GM18870 (cell line): ENCODE measurements around the gene ACTMAP.

Experiments used
- ATAC-seq: cut with Tn5 transposase; IDR thresholded peaks from one replicate; pipeline ENCODE4 v1.9.1; 2021; ENCODE audit warnings: moderate library complexity; ENCODE audit not compliant: unreplicated experiment

Gene ACTMAP

DNA sequence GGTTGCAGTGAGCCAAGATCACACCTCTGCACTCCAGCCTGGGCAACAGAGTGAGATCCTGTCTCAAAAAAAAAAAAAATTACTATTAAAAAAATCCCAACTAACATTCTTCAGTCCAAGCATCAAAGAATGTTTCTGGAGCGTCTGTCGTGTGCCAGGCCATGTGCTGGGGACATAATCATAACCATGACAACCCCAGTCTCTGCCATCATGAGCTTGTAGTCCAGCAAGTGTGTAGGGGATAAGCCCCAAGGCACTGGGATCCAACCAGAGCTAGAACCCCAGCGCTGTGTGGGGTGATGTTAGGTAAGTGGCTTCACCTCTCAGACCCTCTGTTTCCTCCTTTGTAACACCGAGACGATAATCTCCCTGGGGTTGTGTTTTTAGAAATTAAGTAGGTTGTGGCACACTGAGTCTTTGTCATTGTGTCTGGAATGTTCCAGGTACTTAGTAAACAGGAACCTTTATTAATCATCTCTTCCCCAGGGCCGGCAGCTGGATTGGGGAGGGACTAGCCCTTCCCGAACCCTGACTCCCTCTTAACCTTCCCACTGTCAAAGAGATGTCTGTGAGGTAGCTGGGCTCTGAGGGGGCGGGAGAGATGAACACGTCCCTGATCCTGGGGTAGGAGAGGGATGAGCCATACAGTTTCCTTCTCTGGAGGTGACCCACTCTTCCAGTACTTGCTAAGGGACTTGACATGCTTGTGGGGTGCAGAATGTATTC, 28.2 kb downstream of the ACTMAP start:
- ATAC-seq: no peak

DNA sequence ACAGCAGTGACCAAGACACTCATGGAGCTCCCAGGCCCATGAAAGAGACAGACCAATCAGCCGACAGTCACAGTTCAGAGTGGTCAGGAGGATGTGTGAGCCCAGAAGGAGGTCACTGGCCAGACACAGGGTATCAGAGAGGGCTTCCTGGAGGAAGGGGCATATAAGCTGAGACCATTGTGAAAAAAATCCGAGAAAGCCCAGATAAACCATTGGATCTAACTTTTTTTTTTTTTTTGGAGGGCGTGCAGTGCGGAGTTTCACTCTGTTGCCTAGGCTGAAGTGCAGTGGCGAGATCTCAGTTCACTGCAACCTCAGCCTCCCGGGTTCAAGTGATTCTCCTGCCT, 29.2 kb downstream of the ACTMAP start:
- ATAC-seq: no peak

DNA sequence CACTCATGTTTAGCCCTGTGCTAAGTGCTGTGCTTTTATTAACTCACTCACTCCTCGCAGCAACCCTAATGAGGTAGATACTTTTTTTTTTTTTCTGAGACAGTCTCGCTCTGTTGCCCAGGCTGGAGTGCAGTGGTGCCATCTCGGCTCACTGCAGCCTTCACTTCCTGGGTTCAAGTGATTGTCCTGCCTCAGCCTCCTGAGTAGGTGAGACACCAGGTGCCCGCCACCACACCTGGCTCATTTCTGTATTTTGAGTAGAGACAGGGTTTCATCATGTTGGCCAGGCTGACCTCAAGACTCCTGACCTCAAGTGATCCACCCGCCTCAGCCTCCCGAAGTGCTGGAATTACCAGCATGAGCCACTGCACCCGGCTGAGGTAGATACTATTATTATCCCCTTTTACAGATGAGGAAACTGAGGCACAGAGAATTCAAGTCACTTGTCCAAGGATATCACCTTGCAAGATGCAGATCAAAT, 30.8 kb downstream of the ACTMAP start:
- ATAC-seq: no peak

DNA sequence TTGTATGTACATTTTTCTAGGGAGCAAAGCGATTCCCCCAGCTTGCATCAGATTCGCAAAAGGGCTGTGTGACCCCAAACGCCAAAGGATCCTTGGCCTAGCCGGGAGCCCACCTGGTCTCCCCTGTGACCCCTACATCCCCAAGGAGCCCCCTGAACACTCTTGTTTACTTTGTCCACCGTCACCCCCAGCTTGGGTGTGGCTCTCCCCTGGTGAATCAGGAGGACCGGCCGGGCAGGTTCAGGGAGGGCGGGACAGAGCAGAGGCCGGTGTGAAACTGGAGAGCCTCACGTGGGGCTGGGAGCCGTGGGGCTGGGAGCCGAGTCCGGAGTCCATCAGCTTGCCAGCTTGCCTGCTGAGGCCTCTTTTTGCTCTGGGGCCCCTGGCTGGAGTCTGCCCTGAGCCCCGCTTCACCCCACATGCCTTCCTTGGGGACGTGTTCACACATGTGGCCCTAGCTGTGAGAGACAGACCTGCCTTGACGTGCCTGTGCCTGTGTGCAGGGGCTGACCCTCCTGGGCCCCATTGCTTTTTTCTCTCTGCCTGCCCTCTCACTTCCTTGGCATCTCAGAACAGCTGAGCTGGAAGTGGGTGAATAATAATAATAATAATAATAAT, 31.4 kb downstream of the ACTMAP start:
- ATAC-seq: no peak

DNA sequence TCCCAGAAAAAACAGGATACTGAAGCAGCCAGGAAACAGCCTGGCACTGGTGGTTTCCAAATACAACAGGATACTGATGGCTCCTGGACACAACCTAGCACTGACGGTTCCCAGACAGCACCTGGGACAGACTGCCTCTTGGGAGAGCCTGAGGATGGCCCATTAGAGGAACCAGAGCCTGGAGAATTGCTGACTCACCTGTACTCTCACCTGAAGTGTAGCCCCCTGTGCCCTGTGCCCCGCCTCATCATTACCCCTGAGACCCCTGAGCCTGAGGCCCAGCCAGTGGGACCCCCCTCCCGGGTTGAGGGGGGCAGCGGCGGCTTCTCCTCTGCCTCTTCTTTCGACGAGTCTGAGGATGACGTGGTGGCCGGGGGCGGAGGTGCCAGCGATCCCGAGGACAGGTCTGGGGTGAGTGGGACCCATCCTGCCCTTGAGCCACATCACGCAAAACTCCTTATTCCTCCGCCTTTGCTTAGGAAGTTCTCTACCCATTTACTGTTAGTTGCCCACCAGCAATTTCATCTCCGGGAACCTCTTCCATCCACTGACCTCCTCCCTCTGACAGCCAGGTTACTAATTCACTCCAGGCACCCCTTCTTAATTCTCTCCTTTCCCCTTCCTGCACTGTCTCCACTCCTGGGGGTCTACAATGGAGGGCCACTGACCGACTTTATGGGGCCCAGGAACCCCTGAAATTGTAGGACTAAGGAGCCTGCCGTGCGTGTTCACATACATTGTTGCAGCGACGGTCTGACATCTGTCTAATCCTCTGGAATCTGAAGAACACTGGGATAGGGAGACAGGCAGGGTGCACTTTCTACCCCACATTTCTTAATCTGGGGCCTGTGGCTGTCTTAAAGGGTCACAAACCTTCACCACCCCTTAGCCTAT, 32.1 kb downstream of the ACTMAP start:
- no peak for ATAC-seq

DNA sequence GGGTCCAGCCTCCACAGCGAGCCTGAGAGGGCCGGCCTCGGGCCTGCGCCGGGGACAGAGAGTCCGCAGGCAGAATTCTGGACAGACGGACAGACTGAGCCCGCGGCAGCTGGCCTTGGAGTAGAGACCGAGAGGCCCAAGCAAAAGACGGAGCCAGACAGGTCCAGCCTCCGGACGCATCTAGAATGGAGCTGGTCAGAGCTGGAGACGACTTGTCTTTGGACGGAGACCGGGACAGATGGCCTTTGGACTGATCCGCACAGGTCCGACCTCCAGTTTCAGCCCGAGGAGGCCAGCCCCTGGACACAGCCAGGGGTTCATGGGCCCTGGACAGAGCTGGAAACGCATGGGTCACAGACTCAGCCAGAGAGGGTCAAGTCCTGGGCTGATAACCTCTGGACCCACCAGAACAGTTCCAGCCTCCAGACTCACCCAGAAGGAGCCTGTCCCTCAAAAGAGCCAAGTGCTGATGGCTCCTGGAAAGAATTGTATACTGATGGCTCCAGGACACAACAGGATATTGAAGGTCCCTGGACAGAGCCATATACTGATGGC, 32.9 kb downstream of the ACTMAP start:
- ATAC-seq: no peak

DNA sequence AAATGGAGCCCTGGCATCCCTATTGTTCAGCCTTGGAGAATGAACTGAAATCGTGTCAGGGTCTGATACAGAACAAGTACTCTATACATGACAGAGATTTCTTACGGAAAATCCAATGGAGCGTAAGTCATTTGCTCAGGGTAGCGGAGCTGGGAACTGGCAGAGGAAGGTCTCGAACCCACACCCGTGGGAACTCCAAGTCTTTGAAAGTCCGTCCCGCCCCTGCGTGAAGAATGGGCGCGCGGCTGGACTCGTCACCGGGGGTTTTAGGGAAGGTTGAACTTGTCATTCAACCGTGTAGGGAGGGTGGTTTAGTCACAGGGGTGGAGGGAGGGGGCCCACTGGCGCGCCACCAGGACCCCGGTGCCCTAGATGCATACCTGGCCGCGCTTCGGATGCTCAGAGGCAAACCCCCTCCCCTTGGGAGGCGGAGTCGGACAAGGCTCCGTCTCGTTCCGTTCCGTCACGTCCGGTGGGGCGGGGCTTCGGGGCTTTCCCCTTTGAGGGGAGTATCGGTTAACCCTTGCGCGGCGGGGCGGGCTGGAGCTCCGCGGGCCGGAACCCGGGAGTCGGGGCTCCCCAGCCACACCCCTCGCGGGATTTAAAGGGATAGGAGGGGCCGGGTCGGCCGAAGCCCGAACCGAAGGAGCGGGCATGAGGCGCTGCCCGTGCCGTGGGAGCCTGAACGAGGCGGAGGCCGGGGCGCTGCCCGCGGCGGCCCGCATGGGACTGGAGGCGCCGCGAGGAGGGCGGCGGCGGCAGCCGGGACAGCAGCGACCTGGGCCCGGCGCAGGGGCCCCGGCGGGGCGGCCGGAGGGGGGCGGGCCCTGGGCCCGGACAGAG, 33.6 kb downstream of the ACTMAP start, which contains the start of the genes COQ8B and ITPKC:
Gene COQ8B (minus strand): TSS at position 405 of the 843 bp plus-strand sequence. CDS start 2,254 bp downstream, outside the sequence.
Gene ITPKC (plus strand): TSS at position 631 of the 843 bp plus-strand sequence. CDS start 24 bp downstream, at position 655.
- peak; percentile 68 for ATAC-seq

DNA sequence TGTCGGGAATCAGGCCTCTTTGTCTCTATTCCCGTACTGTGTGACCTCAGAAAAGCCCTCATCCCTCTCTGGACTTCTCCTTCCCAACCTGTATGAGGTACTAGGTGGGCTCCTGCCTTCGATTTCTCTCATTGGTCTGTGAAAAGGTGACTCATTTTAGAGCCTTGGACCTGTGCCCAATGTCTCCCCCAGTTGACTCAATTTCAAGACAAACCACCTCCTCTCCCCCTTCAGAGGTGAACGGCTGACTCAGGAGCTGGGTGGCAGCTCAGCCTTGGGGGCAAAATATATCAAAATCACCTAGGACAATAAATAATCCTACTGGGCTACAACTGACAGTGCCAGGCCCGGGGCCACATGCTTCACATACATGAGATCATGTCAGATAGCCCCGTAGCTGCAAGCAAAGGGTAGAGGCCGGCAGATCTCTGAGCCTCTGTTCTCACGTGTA, 34.2 kb downstream of the ACTMAP start:
- no peak for ATAC-seq

DNA sequence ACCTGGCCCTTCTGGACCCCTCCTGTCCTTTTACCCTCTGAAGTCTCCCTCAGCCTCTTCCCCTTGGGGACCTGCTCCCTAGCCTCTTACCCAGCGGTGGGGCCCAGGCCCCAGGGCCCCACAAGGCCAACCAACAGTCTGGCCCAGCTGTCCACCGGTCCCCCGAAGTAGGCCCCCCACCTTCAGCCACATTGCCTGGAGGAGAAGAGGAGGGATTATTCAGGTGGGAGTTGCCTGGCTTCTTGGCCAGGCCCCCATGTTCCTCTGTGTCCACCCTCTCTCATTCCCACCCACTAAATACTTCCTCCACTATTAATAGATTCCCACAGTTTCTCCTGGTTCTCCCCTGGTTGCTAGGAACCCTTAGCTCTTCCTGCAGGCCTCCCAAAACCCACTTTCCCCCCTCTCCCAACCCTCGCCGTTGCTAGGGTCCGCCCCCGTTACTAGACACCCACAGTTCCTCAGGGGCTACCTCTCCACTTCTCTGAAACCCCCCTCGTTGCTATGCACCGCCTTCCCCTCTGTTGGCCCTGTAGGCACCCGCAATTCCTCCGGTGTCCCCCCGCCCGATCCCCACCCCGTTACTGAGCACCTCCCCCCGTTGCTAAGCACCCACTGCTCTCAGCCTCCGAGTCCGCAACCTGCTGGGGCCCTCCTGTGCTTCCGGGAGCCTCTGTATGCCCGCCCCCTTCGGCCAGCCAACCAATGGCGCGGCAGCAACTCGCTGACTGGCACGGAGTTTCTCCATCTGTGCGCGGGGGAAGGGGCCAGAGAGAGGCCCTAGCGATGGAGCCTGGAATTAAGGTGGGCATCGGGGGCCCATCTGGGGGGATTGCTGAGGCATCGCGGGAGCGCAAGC, 35.6 kb downstream of the ACTMAP start:
- no peak for ATAC-seq

DNA sequence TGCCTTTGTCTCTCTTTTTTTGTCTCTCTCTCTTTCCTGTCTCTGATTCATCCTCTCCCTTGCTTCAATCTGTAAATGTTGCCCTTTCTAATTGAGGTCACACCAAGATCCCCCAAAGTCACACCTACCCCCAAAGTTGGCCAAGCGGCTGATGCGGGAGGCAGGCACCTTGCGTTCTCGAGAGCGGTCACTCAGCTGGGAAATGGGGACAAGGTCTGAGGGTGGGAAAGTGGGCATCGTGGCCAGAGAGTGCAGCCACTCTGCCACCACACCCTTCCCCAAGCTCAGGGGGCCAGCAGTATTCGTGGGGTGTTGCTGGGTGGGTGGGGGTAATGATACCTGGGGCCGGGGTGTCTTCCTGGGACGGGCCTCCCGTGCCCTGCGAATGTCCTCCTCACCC, 36.3 kb downstream of the ACTMAP start:
- no peak for ATAC-seq

DNA sequence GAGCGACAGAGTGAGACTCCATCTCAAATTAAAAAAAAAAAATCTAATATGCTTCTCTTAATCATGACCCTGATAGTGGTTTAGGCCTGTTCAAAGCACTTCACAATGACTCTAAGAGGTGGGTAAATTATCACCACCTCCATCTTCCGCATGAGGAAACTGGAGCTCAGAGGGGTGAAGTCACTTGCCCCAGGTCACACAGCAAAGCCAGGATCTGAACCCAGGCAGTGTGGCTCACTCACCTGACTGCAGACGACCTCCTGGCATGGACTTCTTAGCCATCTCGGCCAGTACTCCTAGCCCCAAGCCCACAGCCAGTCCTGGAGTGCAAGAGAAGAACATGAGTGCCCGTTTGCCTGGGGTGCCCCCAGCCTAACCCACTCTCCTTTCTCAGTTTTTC, 40.5 kb downstream of the ACTMAP start:
- no peak for ATAC-seq

DNA sequence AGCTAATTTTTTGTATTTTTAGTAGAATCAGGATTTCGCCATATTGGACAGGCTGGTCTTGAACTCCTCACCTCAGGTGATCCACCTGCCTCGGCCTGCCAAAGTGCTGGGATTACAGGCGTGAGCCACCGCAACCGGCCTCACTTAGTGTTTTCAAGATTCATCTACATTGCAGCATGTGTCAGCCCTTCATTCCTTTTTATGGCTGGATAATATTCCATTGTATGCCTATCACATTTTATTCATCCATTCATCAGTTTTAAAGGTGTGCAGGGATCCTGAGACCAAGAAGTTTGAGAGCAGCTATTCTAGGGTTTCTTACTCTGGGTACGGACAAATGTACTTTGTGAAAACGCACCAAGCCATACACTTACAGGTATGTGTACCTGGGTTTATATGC, 42.7 kb downstream of the ACTMAP start:
- ATAC-seq: no peak

DNA sequence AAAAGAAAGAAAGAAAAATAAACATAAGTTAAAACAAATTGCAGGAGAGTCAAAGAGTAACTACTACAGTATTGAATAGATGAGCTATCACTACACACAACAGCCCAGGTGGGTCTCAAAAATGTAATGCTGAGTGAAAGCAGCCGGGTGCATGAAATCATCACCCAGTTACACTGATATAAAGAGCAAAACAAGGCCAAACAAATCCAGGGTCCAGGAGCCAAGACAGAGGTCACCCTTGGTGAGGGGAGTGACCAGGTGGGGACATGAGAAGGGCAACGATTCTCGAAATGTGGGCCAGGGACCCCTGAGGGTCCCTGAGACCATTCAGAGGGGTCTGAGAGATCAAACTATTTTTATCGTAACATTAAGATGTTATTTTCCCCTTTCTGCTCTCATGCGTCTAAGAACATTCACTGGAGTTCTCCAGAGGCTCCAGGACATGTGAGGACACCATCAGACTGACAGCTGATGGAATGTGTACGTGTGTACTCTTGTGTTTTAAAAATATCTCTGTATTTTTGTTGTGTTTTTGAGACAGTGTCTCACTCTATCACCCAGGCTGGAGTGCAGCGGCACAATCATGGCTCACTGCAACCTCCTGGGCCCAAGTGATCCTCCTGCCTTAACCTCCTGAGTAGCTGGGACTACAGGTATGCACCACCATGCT, 44.2 kb downstream of the ACTMAP start:
- ATAC-seq: no peak

DNA sequence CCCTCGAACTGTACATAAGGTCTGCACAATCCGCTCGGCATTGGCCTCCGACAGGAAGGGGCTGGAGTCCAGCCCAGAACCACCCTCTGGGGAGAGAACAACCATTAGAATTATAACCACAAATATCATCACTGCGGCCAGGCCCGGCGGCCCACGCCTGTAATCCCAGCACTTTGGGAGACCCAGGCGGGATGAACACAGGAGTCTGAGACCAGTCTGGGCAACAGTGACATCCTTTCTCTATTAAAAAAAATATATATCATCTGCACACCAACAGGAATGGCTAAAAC, 45.0 kb downstream of the ACTMAP start:
- no peak for ATAC-seq

DNA sequence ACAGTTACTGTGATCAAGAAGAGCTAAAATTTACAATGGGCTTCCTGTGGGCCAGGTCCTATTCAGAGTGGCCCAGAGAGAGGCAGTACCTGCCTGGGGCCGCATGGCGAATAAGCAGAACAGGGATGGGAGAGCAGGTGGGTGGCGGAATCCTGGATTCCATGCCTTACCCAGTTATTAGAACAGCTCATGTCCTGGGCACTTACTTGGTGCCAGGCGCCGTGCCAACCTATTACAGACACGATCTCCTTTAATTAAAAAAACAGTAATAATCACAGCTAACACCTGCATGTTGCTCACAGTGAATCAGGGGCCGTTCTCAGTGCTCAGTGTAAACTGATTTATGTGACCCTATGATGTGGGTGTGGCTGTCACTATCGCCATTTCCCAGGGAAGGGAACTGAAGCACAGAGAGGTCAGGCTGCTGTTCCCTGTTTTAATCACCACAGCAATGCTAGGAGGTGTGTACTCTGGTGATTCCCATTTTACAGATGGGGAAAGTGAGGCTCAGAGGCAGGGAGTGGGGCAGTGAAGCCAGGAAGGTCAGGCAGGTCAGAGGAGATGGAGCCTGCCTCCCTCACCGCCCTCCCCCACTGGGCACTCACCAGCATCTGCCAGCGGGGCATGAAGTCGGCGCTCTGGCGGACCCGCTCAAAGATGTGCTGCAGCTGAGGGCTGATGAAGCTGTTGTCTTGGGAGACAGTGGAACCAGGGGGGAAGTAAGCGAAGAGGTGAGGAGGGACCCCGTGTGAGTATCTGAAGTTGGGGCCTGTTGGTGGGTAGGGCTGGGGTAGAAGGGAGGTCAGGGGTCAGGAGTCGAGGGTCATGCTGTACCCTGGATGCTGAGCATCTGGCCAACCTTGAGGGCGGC, 45.6 kb downstream of the ACTMAP start:
- ATAC-seq: no peak

DNA sequence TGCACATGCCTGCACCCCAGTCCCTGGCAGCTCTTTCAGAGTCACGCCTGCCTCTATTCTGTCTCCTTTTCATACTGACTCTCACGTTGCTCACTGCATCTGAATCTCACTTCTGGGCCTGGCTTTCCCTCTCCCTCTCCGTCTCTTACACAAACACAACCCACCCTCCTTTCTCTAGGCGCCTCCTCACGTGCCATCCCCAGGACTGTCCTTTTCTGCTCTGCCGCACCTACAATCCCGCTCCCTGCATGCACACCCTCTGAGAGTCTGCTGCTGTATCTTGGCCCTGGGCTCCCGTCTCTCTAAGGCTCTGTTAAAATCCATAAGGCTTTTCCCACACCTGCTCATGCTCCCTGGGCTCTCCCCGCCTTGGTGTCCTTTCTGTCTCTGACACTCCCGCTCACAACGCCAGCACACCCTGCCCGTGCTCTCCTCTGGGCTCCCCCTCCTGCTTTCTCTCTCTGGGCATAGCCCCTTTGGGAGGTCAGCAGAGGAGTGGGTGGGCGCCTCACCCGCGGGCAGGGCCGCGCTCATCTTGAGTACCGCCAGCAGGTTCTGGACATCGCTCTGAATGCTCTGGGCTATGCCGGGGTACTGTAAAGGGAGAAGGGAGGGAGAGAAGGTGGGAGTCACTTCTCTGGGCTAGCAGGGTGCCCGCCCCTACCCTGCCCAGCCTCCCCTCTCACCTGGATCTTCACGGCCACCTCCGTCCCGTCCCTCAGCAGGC, 47.1 kb downstream of the ACTMAP start:
- ATAC-seq: no peak

DNA sequence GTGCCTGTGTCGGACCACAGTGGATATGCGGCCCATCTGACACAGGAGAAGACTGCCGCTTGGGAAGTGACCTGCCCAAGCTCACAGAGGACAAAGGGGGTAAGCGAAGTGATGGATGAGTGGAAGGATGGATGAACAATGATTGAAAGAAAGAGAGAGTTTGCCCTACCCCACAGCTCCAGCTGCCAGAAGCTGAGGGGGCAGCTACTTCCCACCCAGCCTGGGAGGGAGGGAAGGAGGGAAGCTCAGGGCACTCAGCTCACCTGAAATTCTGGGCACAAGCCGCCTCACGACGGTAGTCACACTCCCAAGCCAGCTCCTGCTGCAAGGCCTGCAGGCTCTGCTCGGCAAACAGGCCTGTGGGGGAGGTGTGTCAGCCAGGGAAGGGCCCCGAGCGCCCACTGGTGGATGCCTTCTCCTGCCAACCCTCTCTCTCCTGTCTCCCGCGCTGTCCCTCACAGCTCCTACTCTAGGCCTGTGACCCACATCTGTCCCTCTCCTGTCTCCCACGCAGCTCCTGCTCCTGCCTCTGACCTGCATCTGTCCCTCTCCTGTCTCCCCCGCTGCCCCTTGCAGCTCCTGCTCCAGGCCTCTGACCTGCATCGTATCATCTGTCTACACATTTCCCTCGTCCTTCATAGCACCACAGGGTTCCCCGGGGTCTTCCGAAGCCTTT, 47.8 kb downstream of the ACTMAP start:
- no peak for ATAC-seq
